ENCODE data around the gene PHKB. TPM values are rescaled to one million over a fixed set of nuclear protein-coding genes. Genes with fewer than 3 reads are reported as not detected.

The PHKB gene
- total RNA-seq, 1 donor from 2014 or later, result 49.6 TPM

DNA sequence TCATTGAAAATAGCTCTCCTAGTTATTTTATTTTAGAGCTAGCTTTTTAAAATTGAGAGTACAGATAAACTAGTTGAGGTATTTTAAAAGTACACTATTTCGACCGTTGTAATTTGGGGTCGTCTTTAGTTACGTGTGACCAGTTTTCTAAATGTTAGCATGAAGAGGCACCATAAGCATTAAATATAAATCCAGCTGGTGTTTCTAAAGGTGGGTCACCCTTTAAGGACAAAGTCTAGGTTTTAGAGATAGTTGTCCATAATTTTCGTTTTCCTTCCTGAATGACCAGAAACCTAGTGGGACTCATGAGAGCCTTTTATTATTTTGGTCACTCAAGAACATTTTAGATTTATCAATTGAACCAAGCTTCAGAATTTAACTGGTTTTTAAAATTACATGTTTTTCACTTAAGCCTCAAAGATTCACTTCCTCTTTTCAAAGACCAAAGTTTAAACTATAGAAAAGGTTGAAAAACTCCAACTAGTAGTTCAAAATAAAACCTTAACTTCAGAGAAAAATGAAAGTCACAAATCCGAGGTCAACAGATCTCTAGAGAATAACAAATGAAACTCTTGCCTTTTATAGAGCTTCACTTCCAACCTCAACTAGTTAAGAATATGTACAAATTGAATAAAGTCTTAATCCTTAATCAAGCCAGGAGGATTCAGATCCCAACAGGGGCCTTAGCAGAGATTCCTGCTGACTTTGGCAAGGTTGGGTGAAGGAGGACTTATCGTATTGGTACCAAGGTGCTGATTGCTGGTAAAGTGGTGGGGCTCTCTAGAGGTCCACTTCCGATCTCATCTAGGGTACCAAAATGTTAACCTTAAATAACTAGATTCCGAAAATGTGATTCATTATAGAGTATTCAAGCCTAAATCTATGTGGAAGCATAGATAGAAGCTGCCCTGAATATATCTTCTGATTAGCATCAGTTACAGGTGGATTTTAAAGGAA is 32.5 kb downstream of the PHKB start:
- Histone ChIP-seq H4K20me1 (ENCODE audit: insufficient read depth, low read length) (peaks cover 9% of the 10 kb centered on the region), H3K9ac (ENCODE audit: low read length) (no peak overlapping the region), H3K4me2 (ENCODE audit: low read length) (no peak overlapping the region), H3K4me1 (ENCODE audit: insufficient read depth, low read length) (no peaks in the 10 kb centered on the region), H2AFZ (ENCODE audit: low read depth, low read length) (no peak overlapping the region), H3K36me3 (ENCODE audit: insufficient read depth, low read length) (no peaks in the 10 kb centered on the region), H3K9me3 (ENCODE audit: insufficient read depth, low read depth, low read length) (no peaks in the 10 kb centered on the region), H3K27me3 (ENCODE audit: insufficient read depth, low read length) (no peaks in the 10 kb centered on the region), H3K4me3 (ENCODE audit: insufficient read depth, low read depth, low read length) (no peak overlapping the region), H3K79me2 (ENCODE audit: insufficient read depth, low read length) (peaks cover 1% of the 10 kb centered on the region), H3K27ac (ENCODE audit: low read depth, low read length) (no peak overlapping the region)
- Mint-ChIP-seq H3K9me3 (ENCODE audit: unreplicated experiment) (peaks cover 6% of the 10 kb centered on the region), H3K4me1 (ENCODE audit: low read depth, unreplicated experiment) (peaks cover 2% of the 10 kb centered on the region), H3K27ac (ENCODE audit: unreplicated experiment) (no peak overlapping the region), H3K4me3 (ENCODE audit: unreplicated experiment) (no peak overlapping the region), H3K36me3 (ENCODE audit: low read depth, unreplicated experiment) (peaks cover 4% of the 10 kb centered on the region), H3K27me3 (ENCODE audit: low read depth, unreplicated experiment) (no peaks in the 10 kb centered on the region)
- DNase-seq (ENCODE audit: low read depth), result no peak
- TF ChIP-seq, protein P1, sequence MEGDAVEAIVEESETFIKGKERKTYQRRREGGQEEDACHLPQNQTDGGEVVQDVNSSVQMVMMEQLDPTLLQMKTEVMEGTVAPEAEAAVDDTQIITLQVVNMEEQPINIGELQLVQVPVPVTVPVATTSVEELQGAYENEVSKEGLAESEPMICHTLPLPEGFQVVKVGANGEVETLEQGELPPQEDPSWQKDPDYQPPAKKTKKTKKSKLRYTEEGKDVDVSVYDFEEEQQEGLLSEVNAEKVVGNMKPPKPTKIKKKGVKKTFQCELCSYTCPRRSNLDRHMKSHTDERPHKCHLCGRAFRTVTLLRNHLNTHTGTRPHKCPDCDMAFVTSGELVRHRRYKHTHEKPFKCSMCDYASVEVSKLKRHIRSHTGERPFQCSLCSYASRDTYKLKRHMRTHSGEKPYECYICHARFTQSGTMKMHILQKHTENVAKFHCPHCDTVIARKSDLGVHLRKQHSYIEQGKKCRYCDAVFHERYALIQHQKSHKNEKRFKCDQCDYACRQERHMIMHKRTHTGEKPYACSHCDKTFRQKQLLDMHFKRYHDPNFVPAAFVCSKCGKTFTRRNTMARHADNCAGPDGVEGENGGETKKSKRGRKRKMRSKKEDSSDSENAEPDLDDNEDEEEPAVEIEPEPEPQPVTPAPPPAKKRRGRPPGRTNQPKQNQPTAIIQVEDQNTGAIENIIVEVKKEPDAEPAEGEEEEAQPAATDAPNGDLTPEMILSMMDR (IDR thresholded peaks at IDR 0.05; ENCODE audit: insufficient read depth, low read depth, low read length), result no peak
- TF ChIP-seq EZH2 (IDR thresholded peaks at IDR 0.05; ENCODE audit: insufficient read depth, low read length), result no peak
- no peak for FAIRE-seq

DNA sequence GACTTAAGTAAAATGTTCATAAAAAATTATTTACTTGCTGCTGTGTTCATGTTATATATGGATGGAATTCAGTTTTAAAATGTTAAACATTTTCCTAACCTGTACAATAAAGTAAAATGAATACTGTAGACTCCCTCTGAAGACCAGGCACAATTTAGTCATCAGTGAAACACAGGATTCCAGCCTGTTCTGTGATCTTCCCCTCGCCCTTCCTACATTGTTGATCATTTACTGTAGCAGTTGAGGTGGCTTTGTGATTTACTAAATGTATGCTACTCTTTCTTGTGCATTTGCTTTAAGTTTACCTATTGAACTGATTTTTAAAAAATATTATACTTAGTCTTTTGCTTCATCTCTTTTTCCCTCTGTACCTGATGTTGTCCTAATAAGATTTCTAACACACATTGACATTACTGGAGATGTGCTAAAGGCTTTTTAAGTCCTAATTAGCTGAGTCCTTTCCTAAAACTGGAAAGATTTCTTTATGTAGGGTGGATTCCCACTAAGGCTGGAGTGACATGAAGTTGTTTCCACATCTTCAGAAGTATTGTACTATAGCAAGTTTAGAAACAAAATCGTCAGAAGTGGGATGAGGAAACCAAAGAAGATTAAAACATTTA is 38.1 kb downstream of the PHKB start:
- Mint-ChIP-seq H3K36me3 (ENCODE audit: low read depth, unreplicated experiment) (peaks cover 7% of the 10 kb centered on the region), H3K27ac (ENCODE audit: unreplicated experiment) (no peak overlapping the region), H3K4me3 (ENCODE audit: unreplicated experiment) (no peak overlapping the region), H3K27me3 (ENCODE audit: low read depth, unreplicated experiment) (no peaks in the 10 kb centered on the region), H3K9me3 (ENCODE audit: unreplicated experiment) (no peaks in the 10 kb centered on the region), H3K4me1 (ENCODE audit: low read depth, unreplicated experiment) (peaks cover 4% of the 10 kb centered on the region)
- Histone ChIP-seq H3K9ac (ENCODE audit: low read length) (no peak overlapping the region), H3K36me3 (ENCODE audit: insufficient read depth, low read length) (no peaks in the 10 kb centered on the region), H3K79me2 (ENCODE audit: insufficient read depth, low read length) (no peaks in the 10 kb centered on the region), H3K4me2 (ENCODE audit: low read length) (no peak overlapping the region), H2AFZ (ENCODE audit: low read depth, low read length) (no peak overlapping the region), H3K4me3 (ENCODE audit: insufficient read depth, low read depth, low read length) (no peak overlapping the region), H3K27ac (ENCODE audit: low read depth, low read length) (no peak overlapping the region), H3K27me3 (ENCODE audit: insufficient read depth, low read length) (no peaks in the 10 kb centered on the region), H3K9me3 (ENCODE audit: insufficient read depth, low read depth, low read length) (no peaks in the 10 kb centered on the region), H4K20me1 (ENCODE audit: insufficient read depth, low read length) (peaks cover 9% of the 10 kb centered on the region), H3K4me1 (ENCODE audit: insufficient read depth, low read length) (peaks cover under 1% of the 10 kb centered on the region)
- DNase-seq (ENCODE audit: low read depth) (no peak), FAIRE-seq (no peak)
- TF ChIP-seq, protein P1 (IDR thresholded peaks at IDR 0.05; ENCODE audit: insufficient read depth, low read depth, low read length), result no peak
- TF ChIP-seq EZH2 (IDR thresholded peaks at IDR 0.05; ENCODE audit: insufficient read depth, low read length), result no peak
